Activated CD4-positive, CD25-positive, alpha-beta regulatory T cell treated with anti-CD3 and anti-CD28 coated beads, Interleukin-2, amount 50 U/mL, for 16 hours (primary cell): ENCODE results near the gene RIPK4.

Experiments used
- DNase-seq: peaks from one replicate; pipeline ENCODE4 v3.0.0-alpha.2; 2020; ENCODE audit warnings: low read depth, low spot score

RIPK4 gene

DNA sequence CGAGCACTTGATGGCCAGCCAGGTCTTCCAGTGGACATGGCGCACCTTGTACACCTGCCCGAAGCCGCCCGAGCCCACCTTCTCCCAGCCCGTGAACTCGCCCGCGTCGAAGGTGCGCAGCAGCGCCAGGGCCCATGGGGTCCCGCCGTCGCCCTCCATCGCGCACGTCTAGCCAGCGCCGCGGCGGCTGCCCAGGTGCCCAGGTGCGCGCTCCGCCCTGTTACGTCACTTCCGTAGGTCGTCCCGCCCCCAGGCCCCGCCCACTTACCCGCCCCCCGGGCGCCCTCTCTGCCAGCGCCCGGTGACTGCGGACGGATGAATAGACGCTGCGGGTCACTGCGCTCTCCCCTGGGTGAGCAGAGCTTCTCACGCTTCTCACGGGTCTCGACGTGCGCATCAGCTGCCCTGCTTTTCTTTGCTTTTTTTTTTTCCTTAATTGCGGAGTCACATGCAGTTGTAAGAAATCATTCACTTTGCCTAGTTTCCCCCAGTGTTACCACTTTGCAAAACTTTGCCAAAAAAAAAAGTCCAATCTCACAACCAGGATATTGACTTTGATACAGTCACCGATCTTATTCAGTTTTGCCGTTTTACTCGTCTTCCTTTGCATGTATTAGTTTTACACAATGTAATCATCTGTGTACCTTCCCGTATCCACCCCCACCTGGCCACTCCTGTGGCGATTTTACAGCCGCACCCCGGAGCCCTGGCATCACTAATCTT lies at the start of gene RIPK4:
Gene RIPK4, minus strand, starts transcription at position 170 of the 723 bp plus-strand sequence. Its CDS starts 11 bp downstream, at position 159.
- DNase-seq: peak; percentile 4

DNA sequence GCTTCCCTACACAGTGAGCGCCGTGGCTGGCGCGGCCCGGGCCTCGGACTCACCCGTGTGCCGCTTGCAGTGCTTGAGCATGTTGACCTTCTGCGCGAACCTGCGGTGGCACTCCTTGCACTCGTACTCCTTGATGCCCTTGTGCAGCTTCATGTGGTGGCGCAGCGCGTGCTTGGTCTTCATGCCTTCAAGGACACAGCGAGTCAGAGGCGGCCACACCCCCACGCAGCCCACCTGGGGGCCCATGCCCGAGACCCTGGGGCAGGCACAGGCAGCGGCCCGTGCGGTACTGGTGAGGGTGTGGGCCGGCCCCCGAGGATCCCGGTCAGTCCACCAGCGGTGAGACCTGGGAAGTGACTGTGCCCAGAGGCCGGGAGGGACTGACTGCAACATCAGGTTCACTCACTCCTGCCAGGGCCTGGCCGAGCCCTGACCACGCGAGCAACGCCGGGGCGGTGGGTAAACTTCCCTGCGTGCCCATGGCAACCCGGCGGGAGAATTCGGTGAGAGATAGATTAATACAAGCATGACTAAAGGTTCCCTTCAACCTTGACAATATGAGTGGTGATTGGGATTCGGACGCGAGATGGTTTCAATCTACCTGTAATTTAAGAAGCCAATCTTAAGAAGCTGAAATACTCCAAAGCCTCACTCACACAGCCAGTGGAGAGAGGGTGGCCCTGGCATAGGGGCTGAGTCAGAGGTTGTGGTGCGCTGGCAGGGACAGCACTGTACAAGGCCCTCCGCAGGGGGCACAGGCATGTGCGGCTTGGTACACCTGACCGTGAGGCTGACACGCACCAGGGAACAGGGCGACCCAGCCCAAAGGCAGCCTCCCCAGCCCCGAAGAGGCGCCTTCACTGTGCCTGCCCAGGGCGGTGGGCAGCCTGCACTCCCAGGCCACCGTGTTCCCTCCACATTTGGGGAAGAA lies 49.1 kb upstream of the RIPK4 start:
- no peak for DNase-seq

DNA sequence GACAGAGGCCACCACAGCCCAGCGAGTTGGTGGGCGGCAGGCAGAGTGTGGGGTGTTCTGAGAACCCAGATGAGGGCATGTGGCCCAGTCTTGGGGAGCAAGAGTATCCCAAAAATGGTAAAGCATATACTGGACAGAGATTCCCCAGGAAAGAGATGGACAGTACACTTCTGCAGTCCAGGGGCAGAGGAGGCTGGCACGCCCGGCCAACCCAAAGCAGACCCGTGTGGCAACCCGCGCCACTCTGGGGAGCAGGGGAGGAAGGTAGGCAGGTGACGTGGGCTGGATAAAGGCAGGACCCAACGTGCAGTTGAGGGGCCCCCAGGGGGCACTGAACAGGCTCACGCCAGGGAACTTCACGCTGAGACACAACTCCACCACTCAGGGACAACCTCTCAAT lies 46.4 kb upstream of the RIPK4 start:
- DNase-seq: no peak

- DNase-seq: no peak
Observed at GRCh38 chr21:41812679-41813078, 45.8 kb upstream of the RIPK4 start.

GRCh38 chr21:41810597-41810932 lies 43.7 kb upstream of the RIPK4 start:
- no peak for DNase-seq

GRCh38 chr21:41809891-41810596 lies 43.2 kb upstream of the RIPK4 start:
- no peak for DNase-seq

DNA sequence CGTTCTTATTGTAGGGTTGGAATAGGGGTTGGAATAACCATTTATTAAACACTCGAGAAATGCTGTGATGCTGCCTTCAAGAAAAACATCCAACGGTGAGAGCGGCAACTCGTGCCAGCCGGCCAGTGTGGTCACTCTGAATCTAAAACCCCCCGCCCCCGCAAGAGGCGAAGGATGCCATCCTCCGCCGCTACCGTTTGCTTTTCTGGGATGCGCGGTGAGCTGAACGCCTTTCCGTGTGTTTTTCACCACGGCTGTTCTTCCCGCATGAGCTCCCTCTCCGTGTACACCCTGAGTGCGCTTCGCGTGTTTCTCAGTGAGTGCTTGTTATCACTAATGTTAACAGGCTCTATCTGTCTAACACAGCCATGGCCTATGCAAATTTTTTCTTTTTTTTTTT lies 42.0 kb upstream of the RIPK4 start:
- no peak for DNase-seq

DNA sequence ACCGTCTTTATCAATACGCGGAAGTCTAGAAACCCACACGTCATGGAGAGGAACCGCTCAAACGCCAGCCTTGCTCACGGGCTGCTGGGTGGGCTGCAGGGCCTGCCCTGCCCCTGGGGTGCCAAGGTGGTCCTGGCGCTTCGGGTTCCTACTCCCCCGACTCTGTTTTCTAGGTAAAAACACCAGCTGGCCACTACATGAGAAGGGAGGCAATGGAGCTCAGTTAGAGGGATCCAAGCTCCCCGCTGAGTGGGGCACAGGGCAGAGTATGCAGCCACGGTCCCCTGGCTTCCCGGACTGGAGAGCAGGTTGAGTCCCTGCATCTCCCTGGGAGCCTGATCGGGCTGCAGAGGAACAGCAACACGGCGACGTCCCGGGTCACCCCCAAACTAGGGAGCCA lies 41.2 kb upstream of the RIPK4 start:
- no peak for DNase-seq

DNA sequence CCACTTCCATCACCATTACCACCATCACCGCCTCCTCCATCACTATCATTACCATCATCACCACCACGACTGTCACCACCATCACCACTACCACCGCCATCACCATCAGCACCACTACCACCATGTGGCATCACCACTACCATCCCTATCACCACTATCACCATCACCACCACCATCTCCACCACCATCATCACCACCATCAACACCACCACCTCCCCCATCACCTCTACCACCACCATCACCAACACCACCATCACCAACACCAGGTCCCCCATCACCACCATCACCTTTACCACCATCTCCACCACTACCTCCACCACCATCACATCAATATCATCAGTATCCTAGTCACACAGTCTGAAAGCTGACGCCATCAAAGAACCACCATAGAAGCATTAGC lies 39.9 kb upstream of the RIPK4 start:
- DNase-seq: no peak

DNA sequence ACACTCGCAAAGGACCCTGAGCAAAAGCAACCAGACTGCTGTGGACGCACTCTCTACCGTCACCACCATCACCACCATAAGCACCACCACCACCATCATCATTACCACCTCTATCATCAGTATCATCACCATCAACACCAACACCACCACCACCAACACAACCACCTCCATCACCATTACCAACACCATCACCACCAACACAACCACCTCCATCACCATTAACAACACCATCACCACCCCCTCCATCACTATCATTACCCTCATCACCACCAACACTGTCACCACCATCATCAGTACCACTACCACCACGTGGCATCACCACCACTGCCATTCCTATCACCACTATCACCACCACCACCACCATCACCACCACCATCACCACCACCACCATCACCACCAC lies 38.8 kb upstream of the RIPK4 start:
- no peak for DNase-seq

- DNase-seq: no peak
Observed at GRCh38 chr21:41805038-41805437, 38.2 kb upstream of the RIPK4 start.

- no peak for DNase-seq
Observed at GRCh38 chr21:41804381-41804780, 37.5 kb upstream of the RIPK4 start.

DNA sequence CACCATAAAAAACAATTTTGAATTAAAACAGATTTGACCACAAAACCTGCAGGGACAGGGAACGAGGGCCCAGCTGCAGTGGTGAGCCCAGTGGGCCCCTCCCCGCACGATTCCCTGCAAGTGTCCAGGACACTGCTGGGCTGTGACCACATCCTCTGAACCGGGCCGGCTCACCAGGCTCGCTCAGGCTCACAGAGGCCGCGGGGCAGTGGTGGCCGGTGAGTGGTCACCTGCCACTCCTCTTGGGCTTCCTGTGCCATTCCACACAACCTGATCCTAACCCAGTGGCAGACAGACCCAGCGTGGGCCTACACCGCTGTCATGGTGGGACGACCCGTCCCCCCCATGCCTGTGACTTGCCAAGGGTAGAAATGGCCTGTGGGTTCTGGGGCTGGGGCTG lies 36.5 kb upstream of the RIPK4 start:
- no peak for DNase-seq

GRCh38 chr21:41802684-41803083 lies 35.8 kb upstream of the RIPK4 start:
- no peak for DNase-seq

- no peak for DNase-seq
Observed at GRCh38 chr21:41802198-41802584, 35.3 kb upstream of the RIPK4 start.

DNA sequence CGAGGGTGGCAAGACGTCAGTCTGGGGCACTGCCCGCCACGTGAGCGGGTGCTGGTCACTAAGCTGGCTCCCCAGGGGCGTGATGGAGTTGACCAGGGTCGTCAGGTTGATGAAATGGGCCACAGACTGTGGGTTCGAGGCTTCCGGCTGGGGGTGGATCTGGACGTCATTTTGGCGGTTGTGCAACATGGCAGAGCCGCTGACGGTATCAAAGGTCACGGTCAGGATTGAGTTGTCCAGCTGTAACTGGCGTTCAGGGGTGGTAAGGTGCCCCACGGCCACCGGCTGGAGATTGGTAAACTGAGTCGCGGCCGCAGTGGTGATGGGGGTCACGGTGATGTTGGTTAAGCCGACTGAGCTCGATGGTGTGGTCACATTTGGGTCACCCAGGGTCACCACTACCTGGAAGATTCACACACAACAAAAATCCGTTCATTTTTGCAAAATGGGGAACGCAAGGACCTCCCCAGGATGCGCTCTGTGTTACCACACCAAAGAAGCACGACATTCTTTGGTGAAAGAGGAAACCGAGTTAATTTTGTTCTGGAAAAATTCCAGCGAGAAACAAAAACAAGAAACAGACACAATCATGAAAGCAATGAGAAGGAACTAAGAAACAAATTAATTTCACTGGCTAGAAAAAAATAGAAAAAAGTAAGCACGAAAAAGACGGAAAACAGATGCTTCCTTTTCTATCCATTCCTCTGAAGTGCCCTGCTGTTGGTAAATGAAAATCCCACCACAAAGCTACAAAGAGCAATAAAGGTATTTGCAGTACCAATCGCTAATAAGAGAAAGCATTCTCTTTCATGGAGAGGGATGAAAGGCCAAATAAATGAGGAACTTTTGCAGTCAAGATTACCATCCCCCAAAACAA lies 34.7 kb upstream of the RIPK4 start:
- DNase-seq: no peak

- no peak for DNase-seq
Observed at GRCh38 chr21:41800425-41801320, 33.8 kb upstream of the RIPK4 start.

DNA sequence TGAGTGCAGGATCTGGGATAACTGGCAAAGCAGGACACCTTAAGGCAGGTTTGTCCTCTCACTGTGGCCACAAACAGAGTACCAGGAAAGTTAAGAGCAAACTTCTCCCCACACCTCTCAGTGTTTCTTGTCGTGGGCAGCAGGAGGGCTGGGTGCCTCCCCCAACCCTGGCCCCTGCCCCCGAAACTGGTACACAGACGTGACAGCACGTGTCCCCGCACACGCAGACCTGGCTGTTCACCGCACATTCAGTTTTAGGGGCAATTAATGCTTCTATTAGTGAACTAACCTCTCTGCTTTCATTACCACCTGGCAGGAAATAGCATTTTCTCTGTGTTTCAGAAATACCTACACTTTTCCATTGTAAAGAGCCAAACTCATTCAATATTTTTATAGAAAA lies 32.9 kb upstream of the RIPK4 start:
- no peak for DNase-seq

DNA sequence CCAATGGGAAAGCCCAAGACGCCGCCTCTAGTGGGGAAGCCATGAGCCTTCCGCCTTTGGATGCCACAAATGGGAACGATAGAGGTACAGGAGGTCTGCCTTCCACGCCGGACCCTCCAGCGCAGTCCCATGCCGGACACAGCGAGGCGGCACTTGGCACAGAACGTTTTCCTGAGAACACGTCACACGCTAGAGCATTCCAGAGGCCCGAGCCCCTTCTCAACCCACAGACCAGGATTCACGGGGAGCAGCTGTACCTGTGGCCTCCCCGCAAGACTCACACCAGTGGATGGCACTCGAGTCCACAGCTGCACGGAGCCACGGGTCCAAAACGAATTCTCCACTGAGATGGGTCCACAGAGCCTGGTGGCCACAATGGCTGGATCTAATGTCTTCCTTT lies 31.5 kb upstream of the RIPK4 start:
- DNase-seq: no peak

GRCh38 chr21:41796476-41797080 lies 29.7 kb upstream of the RIPK4 start:
- DNase-seq: no peak
